Panc1 (cell line): ENCODE measurements around the gene PROX1. TPM values are rescaled to one million over a fixed set of nuclear protein-coding genes. Genes with fewer than 3 reads are reported as not detected.

Experiments
- ATAC-seq: fragments of 200-7000 bp; cut with Tn5 transposase; 2 replicates; pipeline ENCODE4 v1.9.1; 2020; ENCODE audit warnings: mild to moderate bottlenecking, moderate library complexity
- BruUV-seq: library from RNA; stranded (reverse); fragments of 400-500 nt; replicated peaks from 2 replicates; lab custom pipeline; 2021; lab: Mats Ljungman, UMichigan
- CTCF ChIA-PET: fragments of 300-600 bp; sonication (Branson Sonifier 250); formaldehyde crosslinking; loops from one replicate; lab custom pipeline; 2022; ENCODE audit warnings: antibody characterized with exemption; lab: Charles Lee
- POLR2A ChIA-PET: fragments of 300-600 bp; sonication (Branson Sonifier 250); formaldehyde crosslinking; loops from one replicate; lab custom pipeline; 2022; ENCODE audit warnings: antibody characterized with exemption; lab: Charles Lee
- DNase-seq: peaks from one replicate; pipeline ENCODE4 v3.0.0-alpha.2; 2010; ENCODE audit warnings: low read depth, low spot score
- H3K27ac ChIP-seq: 2 replicates; pipeline ENCODE4 v1.5.1; 2011; ENCODE audit warnings: mild to moderate bottlenecking, low read length, inconsistent platforms
- H3K27me3 ChIP-seq: fragments of 200-500 bp; sonication (Bioruptor generic); 2 replicates; pipeline ENCODE4 v1.6.0; 2014; ENCODE audit warnings: low read length, inconsistent platforms; ENCODE audit not compliant: control insufficient read depth, insufficient read depth
- H3K36me3 ChIP-seq: fragments of 200-500 bp; sonication (Bioruptor generic); 2 replicates; pipeline ENCODE4 v1.5.1; 2014; ENCODE audit warnings: inconsistent platforms, mild to moderate bottlenecking, low read length, moderate library complexity; ENCODE audit not compliant: control insufficient read depth, insufficient read depth
- H3K4me1 ChIP-seq: 2 replicates; pipeline ENCODE4 v1.5.1; 2011; ENCODE audit warnings: inconsistent platforms, mild to moderate bottlenecking, low read length, moderate library complexity; ENCODE audit not compliant: control insufficient read depth, insufficient read depth
- H3K4me3 ChIP-seq, 2 experiments: 2 replicates each; pipeline ENCODE4 v1.5.1; 2011 to 2012; ENCODE audit warnings: low read depth in 2 of 2, low read length in 2 of 2, mild to moderate bottlenecking in 2 of 2, inconsistent platforms in 1 of 2, moderate library complexity in 1 of 2
- H3K9me3 ChIP-seq: fragments of 200-500 bp; sonication (Bioruptor generic); 2 replicates; pipeline ENCODE4 v1.5.1; 2014; ENCODE audit warnings: low read depth, mild to moderate bottlenecking, inconsistent platforms, low read length, moderate library complexity; ENCODE audit not compliant: control insufficient read depth, insufficient read depth
- CTCF ChIP-seq: fragments of 450-650 bp; IDR thresholded peaks from 2 replicates; pipeline ENCODE4 v1.5.1; 2017; ENCODE audit warnings: mild to moderate bottlenecking
- POLR2AphosphoS5 ChIP-seq: IDR thresholded peaks from 2 replicates; pipeline ENCODE4 v1.6.1; 2012; ENCODE audit warnings: mild to moderate bottlenecking, low read depth, low read length, moderate library complexity
- REST ChIP-seq, 2 experiments: IDR thresholded peaks; 2 replicates each; pipeline ENCODE4 v1.6.1; 2011 to 2012; ENCODE audit warnings: low read depth in 2 of 2, control low read depth in 1 of 2, low read length in 1 of 2, mild to moderate bottlenecking in 1 of 2, moderate library complexity in 1 of 2; ENCODE audit not compliant: insufficient read depth in 1 of 2
- SIN3A ChIP-seq: IDR thresholded peaks from 2 replicates; pipeline ENCODE4 v1.6.1; 2012; ENCODE audit warnings: low read depth, mild to moderate bottlenecking, low read length, moderate library complexity, borderline replicate concordance; ENCODE audit not compliant: insufficient read depth
- TCF7L2 ChIP-seq: IDR thresholded peaks from 2 replicates; pipeline ENCODE4 v1.6.1; 2011; ENCODE audit warnings: mild to moderate bottlenecking, low read depth, low read length, inconsistent platforms
- in situ Hi-C: cut with HindIII; loops from 2 replicates; pipeline ENCODE4 v1.10.0; 2016; ENCODE audit warnings: low sequenced_read_pairs, low pct_unique_long_range_greater_than_20kb
- intact Hi-C: fragments of 100-400 bp; cut with micrococcal nuclease; formaldehyde crosslinking; loops from one replicate; pipeline ENCODE4 v1.10.0; 2022; ENCODE audit not compliant: unreplicated experiment
- total RNA-seq: library from RNA; stranded (reverse); gene quantifications from one replicate; pipeline ENCODE4 v1.2.1, GENCODE V29; 2021; ENCODE audit not compliant: unreplicated experiment

Gene PROX1
- total RNA-seq, 1 experiment from 2014 or later, result 0.13 TPM

- Histone ChIP-seq H3K4me1 (no peaks in the 10 kb centered on the region; the same call in none of the 2 replicates), H3K4me3 (no peak overlapping the region), H3K27me3 (peaks cover 13% of the 10 kb centered on the region), H3K9me3 (no peaks in the 10 kb centered on the region), H3K36me3 (no peaks in the 10 kb centered on the region), H3K27ac (no peak overlapping the region)
- no peak for TF ChIP-seq REST (IDR thresholded peaks at IDR 0.05; ENCODE audit: insufficient read depth in 1 of 2, low read depth in 2 of 2, low read length in 1 of 2)
- no peak for TF ChIP-seq TCF7L2
- no peak for TF ChIP-seq SIN3A
- TF ChIP-seq POLR2AphosphoS5, result no peak
- TF ChIP-seq CTCF, result no peak
- CTCF ChIA-PET, result no interaction called here
- intact Hi-C loops (no loop called here), in situ Hi-C loops (no loop called here)
- POLR2A ChIA-PET, result no interaction called here
- no peak for ATAC-seq
- no TSS peak for BruUV-seq
- DNase-seq, result no peak
Measured at GRCh38 chr1:213982289-213982671, 5.5 kb upstream of the PROX1 start.

GRCh38 chr1:213982672-213983492, 4.9 kb upstream of the PROX1 start:
- BruUV-seq, result no TSS peak
- H3K4me3 ChIP-seq, result no peak overlapping the region
- no peaks in the 10 kb centered on the region; the same call in none of the 2 replicates for H3K4me1 ChIP-seq
- in situ Hi-C loops (no loop called here), intact Hi-C loops (no loop called here)
- peaks cover 13% of the 10 kb centered on the region for H3K27me3 ChIP-seq
- H3K9me3 ChIP-seq, result no peaks in the 10 kb centered on the region
- ATAC-seq (no peak), DNase-seq (no peak)
- ChIA-PET POLR2A (no interaction called here), CTCF (no interaction called here)
- no peaks in the 10 kb centered on the region for H3K36me3 ChIP-seq
- no peak overlapping the region for H3K27ac ChIP-seq
- no peak for TF ChIP-seq POLR2AphosphoS5
- TF ChIP-seq REST (IDR thresholded peaks at IDR 0.05; ENCODE audit: insufficient read depth in 1 of 2, low read depth in 2 of 2, low read length in 1 of 2), result no peak
- TF ChIP-seq SIN3A, result no peak
- no peak for TF ChIP-seq CTCF
- no peak for TF ChIP-seq TCF7L2
